VCaP (cell line): ENCODE results near the gene GMCL1.
"Not testable (repeated sequence)": the region's sequence is repeated elsewhere in the genome, so short reads cannot be mapped to it uniquely, and the experiment has no call there.

Experiments used
- H3K27ac ChIP-seq: fragments of 450-650 bp; 2 replicates; pipeline ENCODE4 v1.5.1; 2017
- TF ChIP-seq, protein P1 (sequence below): fragments of 450-650 bp; conservative IDR thresholded peaks from 2 replicates; pipeline ENCODE4 v1.5.1; 2017; ENCODE audit warnings: mild to moderate bottlenecking, moderate library complexity

Gene GMCL1

DNA sequence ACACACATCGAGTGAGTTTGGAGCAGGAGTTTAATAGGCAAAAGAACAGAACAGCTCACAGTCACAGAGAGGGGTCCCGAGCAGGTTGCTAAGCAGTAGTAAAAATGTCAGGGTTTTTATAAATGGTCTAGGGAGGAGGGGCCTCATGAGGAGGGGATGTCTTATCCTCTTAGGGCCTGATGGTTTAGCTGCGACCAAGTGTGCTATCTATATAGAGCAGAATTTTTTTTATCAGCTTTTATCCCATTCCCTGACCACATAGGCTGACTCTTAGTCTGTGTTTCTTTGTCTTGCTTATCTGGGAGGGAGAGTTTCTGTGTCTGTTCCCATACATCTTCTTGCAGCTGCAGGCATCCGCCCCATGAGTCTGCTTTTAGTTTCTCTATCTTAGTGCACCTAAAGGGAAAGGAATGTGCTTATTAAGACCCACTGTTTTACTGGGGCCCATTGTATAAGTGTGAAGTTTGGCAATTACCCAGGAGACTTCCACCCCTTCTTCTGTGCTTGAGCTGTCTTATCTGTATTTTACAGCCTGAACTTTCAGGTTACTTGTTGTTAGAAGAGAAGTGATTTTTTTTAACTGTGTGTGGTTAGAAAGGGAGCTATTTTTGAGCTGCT lies 30.4 kb upstream of the GMCL1 start:
- H3K27ac ChIP-seq = peak overlapping the region; percentile 46
- TF ChIP-seq, protein P1, sequence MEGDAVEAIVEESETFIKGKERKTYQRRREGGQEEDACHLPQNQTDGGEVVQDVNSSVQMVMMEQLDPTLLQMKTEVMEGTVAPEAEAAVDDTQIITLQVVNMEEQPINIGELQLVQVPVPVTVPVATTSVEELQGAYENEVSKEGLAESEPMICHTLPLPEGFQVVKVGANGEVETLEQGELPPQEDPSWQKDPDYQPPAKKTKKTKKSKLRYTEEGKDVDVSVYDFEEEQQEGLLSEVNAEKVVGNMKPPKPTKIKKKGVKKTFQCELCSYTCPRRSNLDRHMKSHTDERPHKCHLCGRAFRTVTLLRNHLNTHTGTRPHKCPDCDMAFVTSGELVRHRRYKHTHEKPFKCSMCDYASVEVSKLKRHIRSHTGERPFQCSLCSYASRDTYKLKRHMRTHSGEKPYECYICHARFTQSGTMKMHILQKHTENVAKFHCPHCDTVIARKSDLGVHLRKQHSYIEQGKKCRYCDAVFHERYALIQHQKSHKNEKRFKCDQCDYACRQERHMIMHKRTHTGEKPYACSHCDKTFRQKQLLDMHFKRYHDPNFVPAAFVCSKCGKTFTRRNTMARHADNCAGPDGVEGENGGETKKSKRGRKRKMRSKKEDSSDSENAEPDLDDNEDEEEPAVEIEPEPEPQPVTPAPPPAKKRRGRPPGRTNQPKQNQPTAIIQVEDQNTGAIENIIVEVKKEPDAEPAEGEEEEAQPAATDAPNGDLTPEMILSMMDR = no peak

DNA sequence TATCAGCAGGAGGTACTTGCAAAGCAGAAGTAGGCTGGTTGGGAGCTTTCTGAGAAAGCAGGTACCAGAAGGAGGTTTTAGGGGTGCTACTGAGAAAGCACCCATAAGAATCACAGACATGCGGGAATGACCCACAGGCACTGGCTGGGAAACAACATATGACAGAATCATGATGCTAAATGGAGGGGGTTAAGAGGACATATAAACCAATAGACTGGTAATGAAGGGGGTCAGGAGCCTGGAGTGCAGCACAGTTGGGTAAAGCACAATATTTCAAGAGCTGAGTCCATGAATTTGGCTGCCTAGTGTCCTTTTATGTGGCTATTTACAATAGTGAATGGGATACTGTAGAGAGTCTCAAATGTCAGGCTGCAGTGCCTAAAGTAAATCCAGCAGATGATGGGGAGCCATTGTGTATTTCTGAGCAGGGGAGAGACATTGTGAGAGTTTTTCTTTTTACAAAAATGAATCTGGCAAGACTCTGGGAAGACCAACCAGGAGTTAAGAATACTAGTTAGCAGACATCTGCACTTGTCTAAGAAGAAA lies 27.6 kb upstream of the GMCL1 start:
- TF ChIP-seq, protein P1 = no peak
- no peak overlapping the region for H3K27ac ChIP-seq

DNA sequence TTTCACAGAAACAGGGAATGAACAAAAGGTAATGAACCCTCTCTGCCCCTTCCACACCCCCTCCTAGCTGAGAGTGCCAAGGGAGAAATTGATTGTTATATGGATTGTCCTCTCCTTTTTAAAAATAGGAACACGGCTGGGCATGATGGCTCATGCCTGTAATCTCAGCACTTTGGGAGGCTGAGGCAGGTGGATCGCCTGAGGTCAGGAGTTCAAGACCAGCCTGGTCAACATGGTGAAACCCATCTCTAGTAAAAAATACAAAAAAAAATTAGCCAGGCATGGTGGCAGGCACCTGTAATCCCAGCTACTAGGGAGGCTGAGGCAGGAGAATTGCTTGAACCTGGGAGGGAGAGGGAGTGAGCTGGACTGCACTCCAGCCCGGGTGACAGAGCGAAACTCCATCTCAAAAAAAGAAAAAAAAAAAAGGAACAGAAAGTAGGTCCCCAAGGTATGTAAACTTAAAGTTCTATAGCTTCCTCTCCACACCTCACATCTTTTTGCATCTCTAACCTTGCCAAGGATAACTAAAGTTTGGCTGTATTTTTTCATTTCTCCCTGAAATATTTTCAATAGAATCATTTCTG lies 26.6 kb upstream of the GMCL1 start:
- H3K27ac ChIP-seq = not testable (repeated sequence)

DNA sequence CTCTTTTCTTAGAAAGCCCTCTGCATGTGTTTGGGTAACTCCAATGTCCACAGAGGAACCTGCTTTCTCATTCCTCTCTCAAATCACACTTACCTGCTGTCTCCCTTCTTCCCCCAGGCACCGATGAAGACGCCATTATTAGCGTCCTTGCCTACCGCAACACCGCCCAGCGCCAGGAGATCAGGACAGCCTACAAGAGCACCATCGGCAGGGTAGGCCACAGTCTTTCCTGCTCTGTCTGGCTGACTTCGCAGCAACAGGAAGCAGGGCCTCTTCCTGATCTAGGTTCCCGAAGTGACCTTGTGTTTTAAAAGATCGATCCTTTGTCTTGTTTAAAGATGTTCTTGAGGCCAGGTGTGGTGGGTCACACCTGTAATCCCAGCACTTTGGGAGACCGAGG lies 25.0 kb upstream of the GMCL1 start:
- H3K27ac ChIP-seq = no peak overlapping the region
- TF ChIP-seq, protein P1 = no peak

DNA sequence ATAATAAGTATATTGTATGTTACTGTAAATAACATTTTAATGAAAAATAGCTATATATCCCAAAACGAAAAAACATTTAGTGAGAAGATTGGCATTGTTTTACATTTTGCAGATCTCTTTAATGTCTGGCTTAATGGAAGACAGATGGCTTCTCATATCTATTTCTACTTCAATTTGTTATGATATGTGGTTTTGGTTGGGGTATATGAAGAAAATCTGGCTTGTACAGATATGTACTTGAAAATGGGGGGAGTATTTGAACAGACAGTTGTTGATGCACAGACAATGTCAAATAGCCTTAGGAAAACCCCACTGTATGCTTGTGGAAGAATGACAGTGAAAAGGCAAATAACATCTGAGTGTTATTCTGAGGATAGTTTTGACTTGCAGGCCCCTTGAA lies 23.6 kb upstream of the GMCL1 start:
- TF ChIP-seq, protein P1 = no peak
- no peak overlapping the region for H3K27ac ChIP-seq

DNA sequence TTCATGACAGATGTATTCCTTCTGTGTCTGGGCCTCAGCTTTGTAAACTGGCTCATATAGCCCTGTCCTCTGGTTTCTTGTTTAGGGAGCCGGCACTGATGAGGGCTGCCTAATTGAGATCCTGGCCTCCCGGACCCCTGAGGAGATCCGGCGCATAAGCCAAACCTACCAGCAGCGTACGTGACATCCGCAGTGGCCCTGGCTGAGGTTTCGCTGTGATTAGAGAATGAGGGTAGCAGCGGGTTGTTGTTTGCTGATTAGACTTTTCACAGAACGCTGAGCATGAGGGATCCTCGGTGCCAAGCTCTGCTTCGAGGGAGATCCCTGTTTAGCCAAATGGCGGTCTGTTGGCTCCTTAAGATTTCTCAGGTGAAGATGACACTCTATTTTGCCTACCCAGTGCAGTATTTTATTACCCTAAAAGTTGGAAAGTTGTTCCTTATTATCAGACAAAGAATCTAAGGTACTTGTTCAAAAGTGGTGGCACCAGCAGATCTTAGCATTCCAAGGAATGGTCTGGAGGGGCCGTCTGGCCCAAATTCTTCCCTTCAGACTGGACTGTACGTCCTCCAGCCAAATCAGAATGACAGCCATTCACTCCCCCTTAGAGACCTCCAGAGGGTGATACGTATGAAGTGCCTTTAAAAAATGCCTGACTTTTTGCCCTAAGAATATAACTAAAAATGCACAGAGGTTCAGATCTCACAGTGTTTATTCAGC lies 21.5 kb upstream of the GMCL1 start:
- no peak overlapping the region for H3K27ac ChIP-seq
- TF ChIP-seq, protein P1 = no peak

DNA sequence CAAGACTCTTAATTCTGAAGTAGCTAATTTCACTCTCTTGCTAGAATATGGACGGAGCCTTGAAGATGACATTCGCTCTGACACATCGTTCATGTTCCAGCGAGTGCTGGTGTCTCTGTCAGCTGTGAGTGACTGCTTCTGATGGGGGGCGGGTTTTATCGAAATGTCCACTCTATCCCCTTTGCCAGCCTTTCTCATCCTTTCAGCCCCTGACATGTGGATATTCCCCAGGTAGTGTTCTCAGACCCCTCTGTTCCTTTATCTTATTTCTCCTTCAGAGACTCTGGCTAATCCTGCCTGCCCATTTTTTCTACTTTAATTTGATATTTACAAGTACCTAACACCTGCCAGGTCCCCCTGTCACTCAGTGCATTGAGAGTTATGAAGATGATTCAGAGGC lies 18.9 kb upstream of the GMCL1 start:
- TF ChIP-seq, protein P1 = no peak
- H3K27ac ChIP-seq = no peak overlapping the region

DNA sequence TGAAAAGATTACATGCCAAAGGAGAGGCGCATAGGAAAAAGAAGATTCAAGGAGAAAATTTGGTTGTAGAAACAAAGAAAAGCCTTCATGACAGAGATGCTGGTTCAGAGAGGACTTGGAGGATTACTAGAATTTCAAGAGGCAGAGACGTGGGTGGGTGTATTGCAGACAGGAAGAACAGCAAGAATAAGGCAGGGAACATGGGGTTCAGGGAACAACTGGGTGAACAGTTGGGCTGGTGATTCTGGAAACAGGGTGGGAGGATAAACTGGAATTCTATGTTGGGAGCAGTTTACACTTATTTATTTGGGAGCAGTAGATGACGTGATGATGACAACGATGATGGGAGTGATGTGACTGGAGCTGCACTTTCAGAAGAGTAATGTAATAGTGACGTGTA lies 18.4 kb upstream of the GMCL1 start:
- no peak overlapping the region for H3K27ac ChIP-seq
- TF ChIP-seq, protein P1 = no peak
